A549 (cell line): Measurements from ENCODE around the gene MEGF10. TPM values are rescaled to one million over a fixed set of nuclear protein-coding genes. Genes with fewer than 3 reads are reported as not detected.

Source experiments
- ATAC-seq, 2 experiments: fragments of 200-7000 bp in 1 of 2; fragments of >200 bp in 1 of 2; cut with Nextera tagmentation in 1 of 2; cut with Tn5 transposase in 1 of 2; 3 replicates each; pipeline versions ENCODE4 v1.8.0 to v1.9.1; 2018 to 2020; ENCODE audit warnings: mild to moderate bottlenecking in 1 of 2, moderate library complexity in 1 of 2
- CTCF ChIA-PET: fragments of 300-600 bp; sonication (Branson Sonifier 250); formaldehyde crosslinking; extraction: SDS; loops from one replicate; lab custom pipeline; 2021; ENCODE audit warnings: antibody characterized with exemption, inconsistent platforms; lab: Yijun Ruan, JAX
- POLR2A ChIA-PET: fragments of 350-600 bp; formaldehyde crosslinking; extraction: SDS; loops from one replicate; lab custom pipeline; 2021; ENCODE audit warnings: antibody characterized with exemption, inconsistent platforms; lab: Yijun Ruan, JAX
- DNase-seq, 2 experiments: peaks; one replicate each; pipeline versions ENCODE4 v3.0.0 to v3.0.0-alpha.2; 2011 to 2016; ENCODE audit warnings: low read depth in 1 of 2, low spot score in 1 of 2
- FAIRE-seq: peaks from 2 replicates; lab custom pipeline; 2011; peaks lifted over from hg19 to GRCh38; lab: Jason Lieb, UNC
- H3K27ac ChIP-seq, 2 experiments: fragments of >200 bp; sonication (Bioruptor Twin); formaldehyde crosslinking; 3 replicates each; pipeline ENCODE4 v1.5.1; 2016 to 2017
- H3K4me1 ChIP-seq: fragments of >200 bp; sonication (Bioruptor Twin); formaldehyde crosslinking; 3 replicates; pipeline ENCODE4 v1.6.1; 2016
- H3K4me2 ChIP-seq: fragments of >200 bp; sonication (Bioruptor Twin); formaldehyde crosslinking; 3 replicates; pipeline ENCODE4 v1.6.1; 2016
- H3K4me3 ChIP-seq: fragments of >200 bp; sonication (Bioruptor Twin); formaldehyde crosslinking; 3 replicates; pipeline ENCODE4 v1.5.1; 2016
- H3K9me3 ChIP-seq: fragments of >200 bp; sonication (Bioruptor Twin); formaldehyde crosslinking; 3 replicates; pipeline ENCODE4 v1.6.1; 2016
- CBX8 ChIP-seq: fragments of 200-600 bp; sonication (generic); IDR thresholded peaks from 2 replicates; pipeline ENCODE4 v1.6.1; 2016
- CHD2 ChIP-seq: fragments of 150-350 bp; IDR thresholded peaks from 2 replicates; pipeline ENCODE4 v1.6.1; 2014; ENCODE audit warnings: low read length; ENCODE audit not compliant: partially characterized antibody
- E2F6 ChIP-seq: IDR thresholded peaks from 2 replicates; pipeline ENCODE4 v1.6.1; 2012; ENCODE audit warnings: low read depth, borderline replicate concordance
- EHF ChIP-seq: fragments of 250-450 bp; sonication (Bioruptor Pico); IDR thresholded peaks from 2 replicates; pipeline ENCODE4 v1.5.0; 2020; ENCODE audit warnings: mild to moderate bottlenecking
- ESRRA ChIP-seq: fragments of 150-350 bp; IDR thresholded peaks from 2 replicates; pipeline ENCODE4 v1.6.1; 2014; ENCODE audit warnings: mild to moderate bottlenecking, low read length, borderline replicate concordance
- FOSL2 ChIP-seq, 2 experiments: fragments of 450-650 bp in 1 of 2; fragments of >200 bp in 1 of 2; sonication (Bioruptor Twin) in 1 of 2; formaldehyde crosslinking; IDR thresholded peaks; 2 replicates each; pipeline versions ENCODE4 v1.5.0 to v1.6.1; 2016 to 2020; ENCODE audit warnings: mild to moderate bottlenecking in 1 of 2, moderate library complexity in 1 of 2
- FOXS1 ChIP-seq: fragments of 250-450 bp; sonication (Bioruptor Pico); IDR thresholded peaks from 2 replicates; pipeline ENCODE4 v1.5.0; 2020; ENCODE audit warnings: mild to moderate bottlenecking, moderate library complexity
- GATA3 ChIP-seq: IDR thresholded peaks from 2 replicates; pipeline ENCODE4 v1.6.1; 2012; ENCODE audit warnings: borderline replicate concordance
- HOXA7 ChIP-seq: fragments of 250-450 bp; sonication (Bioruptor Pico); IDR thresholded peaks from 2 replicates; pipeline ENCODE4 v1.5.0; 2020; ENCODE audit warnings: mild to moderate bottlenecking, moderate library complexity
- MAFK ChIP-seq: fragments of 450-650 bp; IDR thresholded peaks from 2 replicates; pipeline ENCODE4 v1.6.1; 2014; ENCODE audit not compliant: partially characterized antibody
- NFE2L2 ChIP-seq: fragments of 150-350 bp; conservative IDR thresholded peaks from 2 replicates; pipeline ENCODE4 v1.6.1; 2014; ENCODE audit warnings: low read length
- NPAS2 ChIP-seq: fragments of 250-450 bp; sonication (Bioruptor Pico); IDR thresholded peaks from 2 replicates; pipeline ENCODE4 v1.8.0; 2022; ENCODE audit warnings: mild to moderate bottlenecking, moderate library complexity, borderline replicate concordance
- NR3C1 ChIP-seq: fragments of >200 bp; sonication (Bioruptor Twin); formaldehyde crosslinking; IDR thresholded peaks from 3 replicates; pipeline ENCODE4 v1.6.1; 2017
- PBX3 ChIP-seq: IDR thresholded peaks from 2 replicates; pipeline ENCODE4 v1.6.1; 2012
- POLR2A ChIP-seq: IDR thresholded peaks from 2 replicates; pipeline ENCODE4 v1.6.1; 2012; ENCODE audit warnings: mild to moderate bottlenecking, low read length
- RAD21 ChIP-seq, 2 experiments: fragments of >200 bp in 1 of 2; sonication (Bioruptor Twin) in 1 of 2; formaldehyde crosslinking in 1 of 2; IDR thresholded peaks in 1 of 2; conservative IDR thresholded peaks in 1 of 2; 2 replicates in 1 of 2; 3 replicates in 1 of 2; pipeline ENCODE4 v1.6.1; 2012 to 2018; ENCODE audit warnings: inconsistent platforms in 1 of 2
- RARB ChIP-seq: fragments of 250-450 bp; sonication (Bioruptor Pico); IDR thresholded peaks from 2 replicates; pipeline ENCODE4 v1.8.0; 2021; ENCODE audit warnings: mild to moderate bottlenecking, moderate library complexity
- RCOR1 ChIP-seq: fragments of 150-350 bp; IDR thresholded peaks from 2 replicates; pipeline ENCODE4 v1.6.1; 2014; ENCODE audit warnings: antibody characterized with exemption, low read length, low read depth
- REST ChIP-seq: fragments of 200-600 bp; sonication (generic); IDR thresholded peaks from 2 replicates; pipeline ENCODE4 v1.6.1; 2016; ENCODE audit warnings: antibody characterized with exemption, mild to moderate bottlenecking, moderate library complexity
- SMC3 ChIP-seq: fragments of >200 bp; sonication (Bioruptor Twin); formaldehyde crosslinking; IDR thresholded peaks from 3 replicates; pipeline ENCODE4 v1.6.1; 2018; ENCODE audit warnings: inconsistent platforms
- SREBF2 ChIP-seq: fragments of 450-650 bp; IDR thresholded peaks from 2 replicates; pipeline ENCODE4 v1.6.1; 2014; ENCODE audit warnings: mild to moderate bottlenecking, moderate library complexity
- TFCP2L1 ChIP-seq: fragments of 250-450 bp; sonication (Bioruptor Pico); IDR thresholded peaks from 2 replicates; pipeline ENCODE4 v1.5.0; 2021; ENCODE audit warnings: mild to moderate bottlenecking
- TP53 ChIP-seq: fragments of 250-450 bp; sonication (Bioruptor Pico); IDR thresholded peaks from 2 replicates; pipeline ENCODE4 v1.5.0; 2021; ENCODE audit warnings: mild to moderate bottlenecking, moderate library complexity
- WGBS: methylation state at CpG from one replicate; pipeline ENCODE4 v1.1.6; 2017; ENCODE audit errors: missing lambda C conversion rate; 5-methylcytosine and 5-hydroxymethylcytosine counted together
- polyA plus RNA-seq, 4 experiments: library from polyadenylated mRNA; depleted of rRNA in 3 of 4; stranded (reverse); fragments of >200 nt; fragmentation: RNase III in 1 of 4; extraction: RNeasy Plus Mini Kit Qiagen cat#74134 plus additional on column Dnase treatment in 1 of 4; gene quantifications; 2 replicates in 3 of 4; 3 replicates in 1 of 4; pipeline ENCODE4 v1.2.3, GENCODE V29; 2011 to 2017

Gene MEGF10
- polyA plus RNA-seq, 2 of the 4 experiments (the other 2 are of a cell fraction) = 0.01 TPM; not detected in 1

GRCh38 chr5:127359502-127359901, 68.9 kb downstream of the MEGF10 start:
- no peak overlapping the region for H3K4me2 ChIP-seq
- no peaks in the 10 kb centered on the region for H3K9me3 ChIP-seq
- 5% methylated on average over 2 of the region's 2 CpGs for WGBS
- no peak for TF ChIP-seq PBX3
- TF ChIP-seq SMC3 = no peak
- TF ChIP-seq CHD2 = no peak
- TF ChIP-seq, all 56 proteins: peak for 0
- ATAC-seq (no peak), FAIRE-seq (no peak), DNase-seq (no peak)
- ChIA-PET POLR2A (no interaction called here), CTCF (no interaction called here)
- Histone ChIP-seq H3K27ac (no peak overlapping the region), H3K4me1 (no peaks in the 10 kb centered on the region), H3K4me3 (no peak overlapping the region)

- H3K4me1 ChIP-seq = no peaks in the 10 kb centered on the region
- POLR2A ChIA-PET = no interaction called here
- no peaks in the 10 kb centered on the region for H3K9me3 ChIP-seq
- ATAC-seq (no peak), FAIRE-seq (no peak), DNase-seq (no peak)
- H3K4me2 ChIP-seq = no peak overlapping the region
- no peak overlapping the region for H3K27ac ChIP-seq
- CTCF ChIA-PET = no interaction called here
- H3K4me3 ChIP-seq = no peak overlapping the region
- WGBS = 7% methylated on average over 4 of the region's 4 CpGs
- TF ChIP-seq ESRRA = no peak
- no peak for TF ChIP-seq NPAS2 (CRISPR knock-in tag)
- TF ChIP-seq E2F6 = no peak
- TF ChIP-seq NFE2L2 = no peak
- no peak for TF ChIP-seq CHD2
- no peak for TF ChIP-seq RARB (CRISPR knock-in tag)
- TF ChIP-seq POLR2A = no peak
- no peak for TF ChIP-seq GATA3
- TF ChIP-seq, all 56 proteins: peak for 0
Observed at GRCh38 chr5:127363403-127363802, 72.8 kb downstream of the MEGF10 start.

- Histone ChIP-seq H3K4me3 (no peak overlapping the region), H3K9me3 (no peaks in the 10 kb centered on the region), H3K4me2 (no peak overlapping the region), H3K27ac (no peak overlapping the region), H3K4me1 (no peaks in the 10 kb centered on the region)
- ChIA-PET CTCF (interaction anchor here (1.5 kb wide), 1 partner anchor 53 kb away, joined by 3 read pairs; no protein-coding TSS in a partner anchor), POLR2A (no interaction called here)
- DNase-seq = no peak
- WGBS = 4% methylated on average over 1 of the region's 1 CpG
- TF ChIP-seq FOXS1 (no peak), RAD21 (conservative IDR thresholded peaks at IDR 0.05 in 1 of 2, IDR thresholded peaks at IDR 0.05 in 1 of 2) (no peak), TP53 (CRISPR knock-in tag) (no peak), TFCP2L1 (CRISPR knock-in tag) (no peak), FOSL2 (IDR thresholded peaks at IDR 0.05) (no peak), FOSL2 (CRISPR knock-in tag; IDR thresholded peaks at IDR 0.05) (no peak), RARB (CRISPR knock-in tag) (no peak), CBX8 (no peak), RCOR1 (no peak), NR3C1 (no peak), NFE2L2 (no peak), SREBF2 (no peak), EHF (CRISPR knock-in tag) (no peak), REST (no peak), HOXA7 (CRISPR knock-in tag) (no peak), MAFK (no peak)
- FAIRE-seq = no peak
- ATAC-seq = no peak
Observed at GRCh38 chr5:127367029-127367428, 76.4 kb downstream of the MEGF10 start.
